Cardiac muscle cell (in vitro differentiated cells and primary cell): Measurements from ENCODE around the gene MAP9. TPM values are rescaled to one million over a fixed set of nuclear protein-coding genes. Genes with fewer than 3 reads are reported as not detected.

Source experiments
- DNase-seq, 2 donors: peaks; one replicate each; pipeline versions ENCODE4 v3.0.0 to v3.0.0-alpha.2; 2010 to 2017; ENCODE audit warnings: low read depth in 1 of 2, low spot score in 1 of 2
- H3K27ac ChIP-seq: fragments of 200-600 bp; sonication (generic); 2 replicates; pipeline ENCODE4 v1.5.1; 2016
- H3K27me3 ChIP-seq: fragments of 200-600 bp; sonication (generic); 2 replicates; pipeline ENCODE4 v1.6.0; 2016; ENCODE audit warnings: control low read depth
- H3K36me3 ChIP-seq: fragments of 200-600 bp; sonication (generic); 2 replicates; pipeline ENCODE4 v1.5.1; 2016; ENCODE audit warnings: control low read depth
- H3K4me1 ChIP-seq: fragments of 200-600 bp; sonication (generic); 2 replicates; pipeline ENCODE4 v1.8.1; 2017; ENCODE audit warnings: low read depth, mild to moderate bottlenecking, mixed run types
- H3K4me3 ChIP-seq: fragments of 200-600 bp; sonication (generic); 2 replicates; pipeline ENCODE4 v1.5.1; 2016; ENCODE audit warnings: mild to moderate bottlenecking
- H3K9me3 ChIP-seq: fragments of 200-600 bp; sonication (generic); 2 replicates; pipeline ENCODE4 v1.5.1; 2017; ENCODE audit warnings: low read depth, mild to moderate bottlenecking, control low read depth
- polyA plus RNA-seq: library from polyadenylated mRNA; unstranded; fragments of >200 nt; fragmentation: Nextera tagmentation; extraction: Ambion mirVana; gene quantifications from 2 replicates; pipeline ENCODE4 v1.2.1, GENCODE V29; 2016
- total RNA-seq: library from RNA; depleted of rRNA; stranded (reverse); fragments of >200 nt; gene quantifications from 2 replicates; pipeline ENCODE4 v1.2.3, GENCODE V29; 2016
- TF ChIP-seq, protein P1 (sequence below): IDR thresholded peaks from 2 replicates; pipeline ENCODE4 v1.5.1; 2012; ENCODE audit warnings: low read depth, mild to moderate bottlenecking, low read length

The MAP9 gene
- total and polyA plus RNA-seq, 2 experiments from 2014 or later, result 20.3 to 41.9 TPM

DNA sequence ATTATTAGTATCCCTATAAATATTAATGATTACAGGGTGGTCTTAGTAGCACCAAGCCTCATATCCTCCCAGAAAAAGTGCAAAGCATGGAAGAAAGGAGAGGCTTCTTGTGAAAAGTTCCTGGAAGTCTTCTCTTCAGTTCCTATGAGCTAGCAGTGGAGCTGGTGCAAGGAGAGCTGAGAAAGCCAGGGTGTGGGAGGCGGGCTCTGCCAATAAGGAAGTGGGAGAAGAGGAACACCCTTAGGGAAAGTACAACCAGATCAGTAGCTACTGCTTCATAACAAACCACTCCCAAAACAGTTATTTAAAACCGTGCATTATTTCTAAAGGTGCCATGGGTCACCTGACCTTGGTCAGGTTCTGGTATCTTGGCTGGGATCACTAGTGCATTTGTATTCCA lies 72.4 kb downstream of the MAP9 start:
- Histone ChIP-seq H3K4me1 (no peaks in the 10 kb centered on the region), H3K27me3 (no peaks in the 10 kb centered on the region), H3K9me3 (no peaks in the 10 kb centered on the region), H3K4me3 (no peak overlapping the region), H3K27ac (no peak overlapping the region), H3K36me3 (no peaks in the 10 kb centered on the region)
- TF ChIP-seq, protein P1, sequence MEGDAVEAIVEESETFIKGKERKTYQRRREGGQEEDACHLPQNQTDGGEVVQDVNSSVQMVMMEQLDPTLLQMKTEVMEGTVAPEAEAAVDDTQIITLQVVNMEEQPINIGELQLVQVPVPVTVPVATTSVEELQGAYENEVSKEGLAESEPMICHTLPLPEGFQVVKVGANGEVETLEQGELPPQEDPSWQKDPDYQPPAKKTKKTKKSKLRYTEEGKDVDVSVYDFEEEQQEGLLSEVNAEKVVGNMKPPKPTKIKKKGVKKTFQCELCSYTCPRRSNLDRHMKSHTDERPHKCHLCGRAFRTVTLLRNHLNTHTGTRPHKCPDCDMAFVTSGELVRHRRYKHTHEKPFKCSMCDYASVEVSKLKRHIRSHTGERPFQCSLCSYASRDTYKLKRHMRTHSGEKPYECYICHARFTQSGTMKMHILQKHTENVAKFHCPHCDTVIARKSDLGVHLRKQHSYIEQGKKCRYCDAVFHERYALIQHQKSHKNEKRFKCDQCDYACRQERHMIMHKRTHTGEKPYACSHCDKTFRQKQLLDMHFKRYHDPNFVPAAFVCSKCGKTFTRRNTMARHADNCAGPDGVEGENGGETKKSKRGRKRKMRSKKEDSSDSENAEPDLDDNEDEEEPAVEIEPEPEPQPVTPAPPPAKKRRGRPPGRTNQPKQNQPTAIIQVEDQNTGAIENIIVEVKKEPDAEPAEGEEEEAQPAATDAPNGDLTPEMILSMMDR, result no peak
- DNase-seq, result no peak

DNA sequence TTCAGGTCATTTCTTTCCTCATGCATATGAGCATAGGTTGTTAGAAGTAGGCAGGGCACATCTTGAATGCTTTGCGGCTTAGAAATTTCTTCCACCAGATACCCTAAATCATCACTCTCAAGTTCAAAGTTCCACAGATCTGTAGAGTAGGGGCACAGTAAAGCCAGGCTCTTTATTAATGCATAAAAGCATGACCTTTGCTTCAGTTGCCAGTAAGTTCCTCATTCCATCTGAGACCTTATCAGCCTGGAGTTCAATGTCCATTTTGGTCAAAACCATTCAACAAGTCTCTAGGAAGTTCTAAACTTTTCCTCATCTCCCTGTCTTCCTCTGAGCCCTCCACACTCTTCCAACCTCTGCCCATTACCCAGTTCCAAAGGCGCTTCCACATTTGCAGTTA lies 77.7 kb downstream of the MAP9 start:
- Histone ChIP-seq H3K27me3 (no peaks in the 10 kb centered on the region), H3K4me3 (no peak overlapping the region), H3K9me3 (no peaks in the 10 kb centered on the region), H3K27ac (no peak overlapping the region), H3K4me1 (no peaks in the 10 kb centered on the region), H3K36me3 (no peaks in the 10 kb centered on the region)
- TF ChIP-seq, protein P1, result no peak
- DNase-seq, result no peak

Other genes with a start within 250 kb of the MAP9 start
- gene NPY2R, start 168.3 kb downstream of the MAP9 start, total RNA-seq, result not detected in 2 replicates
- gene NPY2R, start 168.3 kb downstream of the MAP9 start, polyA plus RNA-seq, result not detected in 2 replicates